SK-N-SH treated with all-trans-retinoic acid at 6 μM for 48 hours (cell line): ENCODE results near the gene MCM8.

Experiments used
- ATAC-seq: fragments of 200-7000 bp; cut with Tn5 transposase; 3 replicates; pipeline ENCODE4 v1.9.1; 2020; ENCODE audit warnings: mild to moderate bottlenecking, moderate library complexity
- ARNTL ChIP-seq: fragments of 450-650 bp; formaldehyde crosslinking; IDR thresholded peaks from 2 replicates; pipeline ENCODE4 v1.5.0; 2020; ENCODE audit warnings: low read depth, mild to moderate bottlenecking, moderate library complexity, borderline replicate concordance
- BACH2 ChIP-seq: fragments of 250-450 bp; sonication (Bioruptor Pico); IDR thresholded peaks from 2 replicates; pipeline ENCODE4 v1.9.0; 2021; ENCODE audit warnings: mild to moderate bottlenecking, borderline replicate concordance
- CSDC2 ChIP-seq: fragments of 250-450 bp; sonication (Bioruptor Pico); IDR thresholded peaks from 2 replicates; pipeline ENCODE4 v1.5.0; 2020; ENCODE audit warnings: mild to moderate bottlenecking, moderate library complexity
- GLIS3 ChIP-seq: fragments of 250-450 bp; sonication (Bioruptor Pico); IDR thresholded peaks from 2 replicates; pipeline ENCODE4 v1.5.0; 2020; ENCODE audit warnings: mild to moderate bottlenecking, moderate library complexity
- ISL1 ChIP-seq: fragments of 250-450 bp; sonication (Bioruptor Pico); IDR thresholded peaks from 2 replicates; pipeline ENCODE4 v2.1.2; 2022; ENCODE audit warnings: mild to moderate bottlenecking, moderate library complexity
- PPARA ChIP-seq: fragments of 250-450 bp; sonication (Bioruptor Pico); IDR thresholded peaks from 2 replicates; pipeline ENCODE4 v1.5.0; 2020; ENCODE audit warnings: mild to moderate bottlenecking, borderline replicate concordance
- RARB ChIP-seq: fragments of 250-450 bp; sonication (Bioruptor Pico); IDR thresholded peaks from 2 replicates; pipeline ENCODE4 v1.8.0; 2021; ENCODE audit warnings: mild to moderate bottlenecking, moderate library complexity
- SNAI2 ChIP-seq: fragments of 250-450 bp; sonication (Bioruptor Pico); IDR thresholded peaks from 2 replicates; pipeline ENCODE4 v1.5.0; 2020; ENCODE audit warnings: mild to moderate bottlenecking, moderate library complexity
- ZC3H10 ChIP-seq: fragments of 250-450 bp; sonication (Bioruptor Pico); IDR thresholded peaks from 2 replicates; pipeline ENCODE4 v1.5.1; 2021; ENCODE audit warnings: mild to moderate bottlenecking, moderate library complexity
- ZFP3 ChIP-seq: fragments of 250-450 bp; sonication (Bioruptor Pico); IDR thresholded peaks from 2 replicates; pipeline ENCODE4 v1.5.0; 2020; ENCODE audit warnings: mild to moderate bottlenecking, moderate library complexity
- ZFP30 ChIP-seq: fragments of 450-650 bp; formaldehyde crosslinking; IDR thresholded peaks from 2 replicates; pipeline ENCODE4 v1.5.0; 2022; ENCODE audit warnings: mild to moderate bottlenecking, moderate library complexity
- ZNF565 ChIP-seq: fragments of 450-650 bp; formaldehyde crosslinking; conservative IDR thresholded peaks from 2 replicates; pipeline ENCODE4 v1.5.0; 2020; ENCODE audit warnings: low read depth, mild to moderate bottlenecking, moderate library complexity
- ZNF8 ChIP-seq: fragments of 450-650 bp; formaldehyde crosslinking; IDR thresholded peaks from 2 replicates; pipeline ENCODE4 v1.5.0; 2020; ENCODE audit warnings: mild to moderate bottlenecking, moderate library complexity
- TF ChIP-seq, protein P1 (sequence below): fragments of 250-450 bp; sonication (Bioruptor Pico); IDR thresholded peaks from 2 replicates; pipeline ENCODE4 v1.8.0; 2020; ENCODE audit warnings: mild to moderate bottlenecking, moderate library complexity, borderline replicate concordance
- TF ChIP-seq, protein P2 (sequence below): fragments of 250-450 bp; sonication (Bioruptor Pico); IDR thresholded peaks from 2 replicates; pipeline ENCODE4 v1.5.1; 2021; ENCODE audit warnings: mild to moderate bottlenecking, moderate library complexity
- TF ChIP-seq, protein P3 (sequence below): fragments of 250-450 bp; sonication (Bioruptor Pico); IDR thresholded peaks from 2 replicates; pipeline ENCODE4 v1.5.1; 2020; ENCODE audit warnings: low read depth, mild to moderate bottlenecking, moderate library complexity
- TF ChIP-seq, protein P4 (sequence below): fragments of 250-450 bp; sonication (Bioruptor Pico); IDR thresholded peaks from 2 replicates; pipeline ENCODE4 v1.5.0; 2020; ENCODE audit warnings: mild to moderate bottlenecking, moderate library complexity
- TF ChIP-seq, protein P5 (sequence below): fragments of 250-450 bp; sonication (Bioruptor Pico); IDR thresholded peaks from 2 replicates; pipeline ENCODE4 v1.8.0; 2021; ENCODE audit warnings: low read depth, mild to moderate bottlenecking, moderate library complexity, borderline replicate concordance

Gene MCM8

DNA sequence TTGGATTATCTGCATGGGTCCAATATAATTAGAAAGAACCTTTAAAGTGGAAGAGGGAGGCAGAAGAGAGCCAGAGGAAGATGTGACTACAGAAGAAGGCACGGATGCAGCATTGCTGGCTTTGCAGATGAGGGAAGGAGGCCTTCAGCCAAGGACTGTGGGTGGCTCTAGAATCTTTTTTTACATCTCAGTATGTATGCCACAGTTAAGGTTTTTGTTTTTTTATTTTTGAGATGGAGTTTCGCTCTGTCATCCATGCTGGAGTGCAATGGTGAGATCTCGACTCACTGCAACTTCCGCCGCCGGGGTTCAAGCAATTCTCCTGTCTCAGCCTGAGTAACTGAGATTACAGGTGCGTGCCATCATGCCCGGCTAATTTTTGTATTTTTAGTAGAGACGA is 49.3 kb downstream of the MCM8 start (continued):
- TF ChIP-seq ZFP30 (CRISPR knock-in tag): no peak

DNA sequence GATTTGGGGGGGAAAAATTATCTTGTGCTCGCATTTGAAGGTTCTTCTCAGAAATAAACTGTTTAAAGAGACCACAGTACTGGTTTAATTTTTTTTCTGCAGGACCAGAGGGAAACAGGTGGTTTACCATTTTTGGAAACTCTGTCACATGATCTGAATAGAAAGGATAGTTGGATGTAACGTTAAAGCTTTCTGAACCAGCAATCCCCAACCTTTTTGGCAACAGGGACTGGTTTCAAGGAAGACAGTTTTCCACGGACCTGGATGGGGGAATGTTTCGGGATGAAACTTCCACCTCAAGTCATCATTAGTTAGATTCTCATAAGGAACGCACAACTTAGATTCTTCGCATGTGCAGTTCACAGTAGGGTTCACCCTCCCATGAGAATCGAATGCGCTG is 50.4 kb downstream of the MCM8 start:
- no peak for ATAC-seq
- TF ChIP-seq ZFP3 (CRISPR knock-in tag) (no peak), ZC3H10 (CRISPR knock-in tag) (no peak), CSDC2 (CRISPR knock-in tag) (no peak), ZNF565 (no peak), BACH2 (no peak), ISL1 (CRISPR knock-in tag) (no peak)
- TF ChIP-seq, protein P1, sequence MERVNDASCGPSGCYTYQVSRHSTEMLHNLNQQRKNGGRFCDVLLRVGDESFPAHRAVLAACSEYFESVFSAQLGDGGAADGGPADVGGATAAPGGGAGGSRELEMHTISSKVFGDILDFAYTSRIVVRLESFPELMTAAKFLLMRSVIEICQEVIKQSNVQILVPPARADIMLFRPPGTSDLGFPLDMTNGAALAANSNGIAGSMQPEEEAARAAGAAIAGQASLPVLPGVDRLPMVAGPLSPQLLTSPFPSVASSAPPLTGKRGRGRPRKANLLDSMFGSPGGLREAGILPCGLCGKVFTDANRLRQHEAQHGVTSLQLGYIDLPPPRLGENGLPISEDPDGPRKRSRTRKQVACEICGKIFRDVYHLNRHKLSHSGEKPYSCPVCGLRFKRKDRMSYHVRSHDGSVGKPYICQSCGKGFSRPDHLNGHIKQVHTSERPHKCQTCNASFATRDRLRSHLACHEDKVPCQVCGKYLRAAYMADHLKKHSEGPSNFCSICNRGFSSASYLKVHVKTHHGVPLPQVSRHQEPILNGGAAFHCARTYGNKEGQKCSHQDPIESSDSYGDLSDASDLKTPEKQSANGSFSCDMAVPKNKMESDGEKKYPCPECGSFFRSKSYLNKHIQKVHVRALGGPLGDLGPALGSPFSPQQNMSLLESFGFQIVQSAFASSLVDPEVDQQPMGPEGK (CRISPR knock-in tag): no peak
- TF ChIP-seq, protein P2, sequence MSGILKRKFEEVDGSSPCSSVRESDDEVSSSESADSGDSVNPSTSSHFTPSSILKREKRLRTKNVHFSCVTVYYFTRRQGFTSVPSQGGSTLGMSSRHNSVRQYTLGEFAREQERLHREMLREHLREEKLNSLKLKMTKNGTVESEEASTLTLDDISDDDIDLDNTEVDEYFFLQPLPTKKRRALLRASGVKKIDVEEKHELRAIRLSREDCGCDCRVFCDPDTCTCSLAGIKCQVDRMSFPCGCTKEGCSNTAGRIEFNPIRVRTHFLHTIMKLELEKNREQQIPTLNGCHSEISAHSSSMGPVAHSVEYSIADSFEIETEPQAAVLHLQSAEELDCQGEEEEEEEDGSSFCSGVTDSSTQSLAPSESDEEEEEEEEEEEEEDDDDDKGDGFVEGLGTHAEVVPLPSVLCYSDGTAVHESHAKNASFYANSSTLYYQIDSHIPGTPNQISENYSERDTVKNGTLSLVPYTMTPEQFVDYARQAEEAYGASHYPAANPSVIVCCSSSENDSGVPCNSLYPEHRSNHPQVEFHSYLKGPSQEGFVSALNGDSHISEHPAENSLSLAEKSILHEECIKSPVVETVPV (CRISPR knock-in tag): no peak

DNA sequence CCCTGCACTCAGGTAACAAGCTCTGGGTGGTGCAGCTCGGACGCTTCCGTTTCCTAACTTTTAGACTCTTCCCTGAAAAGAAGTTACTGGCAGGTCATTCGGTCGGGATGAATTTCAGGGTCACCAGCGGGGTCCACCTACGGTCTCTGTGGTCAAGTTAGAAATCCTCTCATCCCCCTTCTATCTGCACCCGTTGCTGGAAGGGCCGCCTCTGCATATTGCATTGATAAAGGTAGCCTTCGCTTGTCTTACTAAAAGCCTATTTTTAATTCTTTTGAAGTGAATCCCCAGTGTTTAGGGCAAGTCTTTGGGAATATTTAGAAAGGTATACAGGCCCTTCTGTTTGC is 56.1 kb downstream of the MCM8 start:
- no peak for ATAC-seq
- TF ChIP-seq SNAI2 (no peak), ISL1 (CRISPR knock-in tag) (no peak), GLIS3 (CRISPR knock-in tag) (no peak)
- TF ChIP-seq, protein P1 (CRISPR knock-in tag): no peak

DNA sequence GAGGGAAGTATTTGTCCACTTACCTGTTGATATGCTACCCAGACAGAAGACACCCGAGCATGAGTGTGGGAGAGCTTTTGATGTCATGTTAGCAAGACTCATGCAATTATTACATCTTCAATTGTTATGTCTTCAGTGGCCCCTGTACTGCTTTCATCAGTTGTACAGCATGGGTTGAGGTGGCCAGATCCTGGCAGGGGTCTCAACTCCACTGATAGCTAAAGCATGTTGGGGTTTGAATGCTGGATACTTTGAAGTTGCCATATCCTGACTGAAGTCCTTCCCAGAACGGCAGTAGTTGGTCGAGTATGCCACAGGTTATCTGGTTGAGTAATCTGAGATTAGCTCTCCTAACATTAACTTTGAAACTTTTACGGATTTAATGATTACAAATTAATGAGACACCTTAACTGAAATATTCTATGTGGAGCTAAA is 56.7 kb downstream of the MCM8 start:
- ATAC-seq: no peak

More for the DNA sequence above, 56.7 kb downstream of the MCM8 start:
- TF ChIP-seq PPARA (CRISPR knock-in tag) (no peak), ZFP3 (CRISPR knock-in tag) (no peak), ZFP30 (CRISPR knock-in tag) (no peak), RARB (no peak), ZNF565 (no peak), CSDC2 (CRISPR knock-in tag) (no peak), ARNTL (no peak), ZNF8 (CRISPR knock-in tag) (no peak), ZC3H10 (CRISPR knock-in tag) (no peak)
- TF ChIP-seq, protein P3, sequence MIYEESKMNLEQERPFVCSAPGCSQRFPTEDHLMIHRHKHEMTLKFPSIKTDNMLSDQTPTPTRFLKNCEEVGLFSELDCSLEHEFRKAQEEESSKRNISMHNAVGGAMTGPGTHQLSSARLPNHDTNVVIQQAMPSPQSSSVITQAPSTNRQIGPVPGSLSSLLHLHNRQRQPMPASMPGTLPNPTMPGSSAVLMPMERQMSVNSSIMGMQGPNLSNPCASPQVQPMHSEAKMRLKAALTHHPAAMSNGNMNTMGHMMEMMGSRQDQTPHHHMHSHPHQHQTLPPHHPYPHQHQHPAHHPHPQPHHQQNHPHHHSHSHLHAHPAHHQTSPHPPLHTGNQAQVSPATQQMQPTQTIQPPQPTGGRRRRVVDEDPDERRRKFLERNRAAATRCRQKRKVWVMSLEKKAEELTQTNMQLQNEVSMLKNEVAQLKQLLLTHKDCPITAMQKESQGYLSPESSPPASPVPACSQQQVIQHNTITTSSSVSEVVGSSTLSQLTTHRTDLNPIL (CRISPR knock-in tag): no peak
- TF ChIP-seq, protein P4, sequence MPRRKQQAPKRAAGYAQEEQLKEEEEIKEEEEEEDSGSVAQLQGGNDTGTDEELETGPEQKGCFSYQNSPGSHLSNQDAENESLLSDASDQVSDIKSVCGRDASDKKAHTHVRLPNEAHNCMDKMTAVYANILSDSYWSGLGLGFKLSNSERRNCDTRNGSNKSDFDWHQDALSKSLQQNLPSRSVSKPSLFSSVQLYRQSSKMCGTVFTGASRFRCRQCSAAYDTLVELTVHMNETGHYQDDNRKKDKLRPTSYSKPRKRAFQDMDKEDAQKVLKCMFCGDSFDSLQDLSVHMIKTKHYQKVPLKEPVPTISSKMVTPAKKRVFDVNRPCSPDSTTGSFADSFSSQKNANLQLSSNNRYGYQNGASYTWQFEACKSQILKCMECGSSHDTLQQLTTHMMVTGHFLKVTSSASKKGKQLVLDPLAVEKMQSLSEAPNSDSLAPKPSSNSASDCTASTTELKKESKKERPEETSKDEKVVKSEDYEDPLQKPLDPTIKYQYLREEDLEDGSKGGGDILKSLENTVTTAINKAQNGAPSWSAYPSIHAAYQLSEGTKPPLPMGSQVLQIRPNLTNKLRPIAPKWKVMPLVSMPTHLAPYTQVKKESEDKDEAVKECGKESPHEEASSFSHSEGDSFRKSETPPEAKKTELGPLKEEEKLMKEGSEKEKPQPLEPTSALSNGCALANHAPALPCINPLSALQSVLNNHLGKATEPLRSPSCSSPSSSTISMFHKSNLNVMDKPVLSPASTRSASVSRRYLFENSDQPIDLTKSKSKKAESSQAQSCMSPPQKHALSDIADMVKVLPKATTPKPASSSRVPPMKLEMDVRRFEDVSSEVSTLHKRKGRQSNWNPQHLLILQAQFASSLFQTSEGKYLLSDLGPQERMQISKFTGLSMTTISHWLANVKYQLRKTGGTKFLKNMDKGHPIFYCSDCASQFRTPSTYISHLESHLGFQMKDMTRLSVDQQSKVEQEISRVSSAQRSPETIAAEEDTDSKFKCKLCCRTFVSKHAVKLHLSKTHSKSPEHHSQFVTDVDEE (CRISPR knock-in tag): no peak
- TF ChIP-seq, protein P2 (CRISPR knock-in tag): no peak
- TF ChIP-seq, protein P5, sequence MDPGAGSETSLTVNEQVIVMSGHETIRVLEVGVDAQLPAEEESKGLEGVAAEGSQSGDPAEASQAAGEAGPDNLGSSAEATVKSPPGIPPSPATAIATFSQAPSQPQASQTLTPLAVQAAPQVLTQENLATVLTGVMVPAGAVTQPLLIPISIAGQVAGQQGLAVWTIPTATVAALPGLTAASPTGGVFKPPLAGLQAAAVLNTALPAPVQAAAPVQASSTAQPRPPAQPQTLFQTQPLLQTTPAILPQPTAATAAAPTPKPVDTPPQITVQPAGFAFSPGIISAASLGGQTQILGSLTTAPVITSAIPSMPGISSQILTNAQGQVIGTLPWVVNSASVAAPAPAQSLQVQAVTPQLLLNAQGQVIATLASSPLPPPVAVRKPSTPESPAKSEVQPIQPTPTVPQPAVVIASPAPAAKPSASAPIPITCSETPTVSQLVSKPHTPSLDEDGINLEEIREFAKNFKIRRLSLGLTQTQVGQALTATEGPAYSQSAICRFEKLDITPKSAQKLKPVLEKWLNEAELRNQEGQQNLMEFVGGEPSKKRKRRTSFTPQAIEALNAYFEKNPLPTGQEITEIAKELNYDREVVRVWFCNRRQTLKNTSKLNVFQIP (CRISPR knock-in tag): no peak
